Left forelimb (tissue), 1 donor: ENCODE results near the gene ATG16L1.

ENCODE experiments used
- DNase-seq: peaks from one replicate; pipeline ENCODE4 v3.0.0-alpha.2; 2018; ENCODE audit warnings: low spot score

ATG16L1 gene

DNA sequence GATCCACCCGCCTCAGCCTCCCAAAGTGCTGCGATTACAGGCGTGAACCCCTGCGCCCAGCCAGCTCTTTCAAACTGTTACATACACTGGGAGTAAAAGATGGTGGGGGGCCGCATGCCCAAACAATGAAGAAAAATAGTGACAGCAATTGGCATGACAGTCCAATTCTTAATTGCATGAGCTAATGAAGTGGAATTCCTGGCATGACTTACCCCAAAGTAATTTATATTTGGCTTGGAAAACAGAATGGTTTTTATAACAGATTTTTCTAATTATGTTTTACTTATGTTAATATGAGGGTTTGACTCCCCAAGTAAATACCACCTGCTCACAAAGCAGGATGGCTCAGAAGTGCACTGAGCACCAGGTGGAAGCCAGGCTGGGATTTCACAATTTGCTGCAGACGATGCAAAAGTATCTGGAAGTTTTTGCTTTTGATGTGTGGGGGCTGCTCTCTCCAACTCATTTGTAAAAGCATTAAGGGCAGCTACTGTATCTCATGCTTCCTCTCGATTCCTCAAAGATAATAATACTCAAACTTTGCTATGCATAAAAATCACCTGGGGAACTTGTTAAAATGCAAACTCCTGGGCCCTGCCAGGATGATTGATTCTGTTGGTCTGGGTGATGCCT lies 24.0 kb upstream of the ATG16L1 start:
- no peak for DNase-seq

DNA sequence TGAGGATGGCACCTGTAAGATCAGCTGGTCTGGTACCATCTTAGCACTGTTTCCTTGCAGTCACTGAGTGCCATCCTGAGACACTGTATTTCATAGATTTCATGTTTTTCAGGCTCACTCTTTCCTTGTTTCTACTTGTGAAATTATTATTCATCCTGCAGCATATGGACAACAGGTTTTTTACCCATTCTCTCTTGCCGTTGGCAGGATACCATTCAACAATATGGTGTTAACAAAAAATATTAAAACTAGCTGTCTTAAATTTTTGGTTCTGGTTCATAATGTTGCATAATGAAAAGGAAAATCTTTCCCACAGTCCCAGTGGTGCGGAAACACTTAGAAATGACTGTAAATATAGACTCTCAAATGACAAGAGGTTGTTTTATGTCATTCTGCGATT lies 23.1 kb upstream of the ATG16L1 start:
- DNase-seq, result no peak

DNA sequence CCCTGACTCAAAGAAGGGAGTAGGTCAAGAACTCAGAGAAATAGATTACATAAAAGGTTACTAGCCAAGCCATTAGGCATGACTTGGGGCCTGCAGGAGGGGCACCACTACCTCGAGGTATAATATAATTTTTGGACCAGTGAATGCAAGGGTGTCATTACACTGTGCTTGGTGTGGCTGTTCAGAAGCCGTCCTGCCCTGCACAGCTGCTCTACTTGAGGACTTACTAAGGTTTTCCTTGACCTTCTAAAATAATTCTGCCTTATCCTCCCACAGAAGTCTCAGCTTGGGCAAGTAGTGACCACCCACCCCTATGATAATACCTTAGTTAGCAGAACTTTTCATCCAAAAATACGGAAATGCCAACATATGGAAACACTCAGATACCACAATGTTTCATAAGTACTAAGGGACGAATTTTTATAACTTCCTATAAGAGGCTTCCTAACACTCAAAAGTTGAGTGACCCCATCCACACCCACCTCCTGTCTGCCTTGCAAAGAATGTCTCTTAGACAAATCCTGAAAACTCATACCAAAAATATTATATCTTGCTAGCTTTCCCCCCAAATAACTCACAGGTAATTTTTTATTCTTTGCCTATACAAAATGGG lies 17.7 kb upstream of the ATG16L1 start:
- DNase-seq, result no peak

DNA sequence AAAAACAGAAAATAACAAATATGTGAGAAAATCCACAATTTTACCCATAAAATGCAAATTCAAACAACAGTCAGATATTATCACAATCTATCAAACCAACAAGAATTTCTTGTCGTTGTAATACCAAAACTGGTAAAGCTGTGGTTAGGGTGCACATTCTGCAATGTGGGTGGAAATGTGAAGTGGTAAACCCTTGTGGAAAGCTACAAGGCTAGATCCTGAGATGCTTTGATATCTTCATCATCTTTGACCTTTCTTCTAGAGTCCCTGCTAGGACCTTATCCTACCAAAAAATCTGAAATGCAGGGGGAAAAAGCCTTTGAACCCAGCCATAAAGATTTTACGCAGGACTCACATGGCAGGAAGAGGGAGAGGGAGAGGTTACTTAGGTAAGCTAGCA lies 17.2 kb upstream of the ATG16L1 start:
- no peak for DNase-seq

DNA sequence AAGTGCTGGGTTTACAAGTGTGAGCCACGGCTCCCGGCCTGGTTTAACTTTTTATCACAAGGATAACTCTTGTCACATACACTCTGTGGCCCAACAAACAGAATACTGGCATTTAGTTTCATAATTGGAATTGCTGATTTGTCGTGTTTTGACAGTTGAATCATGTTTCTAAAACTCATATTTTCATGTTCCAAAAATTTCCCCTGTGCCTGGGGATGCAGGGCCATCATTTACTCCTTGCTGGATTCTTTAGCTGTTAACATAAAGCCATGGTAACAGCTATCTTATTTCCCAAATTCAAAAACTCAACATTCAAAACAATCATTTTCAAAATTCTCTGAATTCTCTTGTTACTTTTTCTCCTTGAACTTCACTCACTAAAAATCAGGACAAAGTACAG lies 16.5 kb upstream of the ATG16L1 start:
- DNase-seq, result no peak

DNA sequence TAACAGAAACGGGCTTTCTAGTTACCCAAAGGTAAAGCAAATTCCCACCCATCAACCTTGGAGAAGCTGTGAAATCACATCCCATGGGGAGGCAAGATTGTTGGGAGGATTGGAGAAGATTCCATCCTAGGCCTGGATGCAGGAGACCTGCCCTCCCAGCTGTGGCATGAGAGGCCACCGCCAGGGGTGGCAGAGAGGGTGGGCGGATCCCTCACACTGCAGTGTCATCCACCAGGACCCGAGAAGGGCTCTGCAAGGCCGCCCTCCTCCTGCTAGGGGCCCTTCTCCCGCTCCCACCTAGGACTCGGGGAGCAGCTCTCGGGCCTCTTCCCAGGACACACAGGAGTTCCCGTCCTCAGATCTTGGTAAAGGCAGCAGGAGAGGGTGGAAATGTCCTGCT lies 15.5 kb upstream of the ATG16L1 start:
- DNase-seq, result no peak

DNA sequence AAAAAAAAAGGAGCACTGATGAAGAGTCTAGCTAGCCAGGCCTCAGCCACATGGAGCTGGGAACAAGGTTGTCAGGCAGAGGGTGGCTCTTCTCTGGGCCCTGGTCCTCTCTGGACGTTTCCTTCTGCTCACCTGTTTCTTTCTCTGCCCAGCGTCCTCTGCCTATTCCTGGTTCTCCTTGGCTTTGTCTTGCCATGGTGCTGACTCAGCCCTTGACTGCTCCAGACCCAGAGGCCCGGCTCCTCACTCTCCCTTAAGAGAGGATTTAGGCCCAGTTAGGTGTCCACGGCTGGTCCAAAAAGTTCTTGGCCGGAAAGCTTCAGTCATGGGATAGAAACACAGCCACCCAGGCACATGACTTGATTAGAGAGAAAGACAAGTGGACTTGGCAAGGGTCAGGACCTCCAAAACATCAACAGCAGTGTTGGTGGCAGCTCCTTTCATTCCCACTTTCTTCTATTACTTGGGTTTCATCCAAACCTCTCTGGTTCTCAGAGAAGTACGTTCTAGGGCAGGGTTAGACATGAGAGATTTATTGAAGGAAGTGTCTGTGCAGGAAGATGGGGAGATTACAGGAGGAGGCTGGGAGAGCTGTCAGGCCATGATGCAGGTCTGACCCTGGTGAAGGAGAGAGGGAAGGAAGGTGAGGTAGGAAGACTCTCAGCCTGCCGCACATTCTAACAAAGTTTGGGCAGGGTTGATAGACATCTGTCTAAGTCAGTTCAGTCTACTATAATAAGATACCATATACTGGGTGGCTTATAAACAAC lies 14.5 kb upstream of the ATG16L1 start:
- no peak for DNase-seq

DNA sequence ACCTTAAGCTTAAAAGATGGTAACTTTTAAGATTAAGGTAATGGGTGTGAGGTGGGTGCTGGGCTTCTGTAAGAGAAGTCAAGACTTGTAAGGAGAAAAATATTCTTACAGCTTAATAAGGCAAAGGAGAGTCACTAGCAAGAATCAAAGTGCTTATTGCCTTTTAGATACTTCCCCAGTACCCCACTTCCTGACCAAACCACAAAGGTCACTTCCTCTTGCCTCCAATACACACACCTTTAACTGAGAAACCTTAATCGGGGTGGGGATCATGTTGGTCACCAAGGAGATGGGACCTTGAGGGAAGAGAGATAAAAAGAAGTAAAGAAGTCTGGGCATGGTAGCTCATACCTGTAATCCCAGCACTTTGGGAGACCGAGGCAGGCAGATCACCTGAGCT lies 10.6 kb upstream of the ATG16L1 start:
- no peak for DNase-seq

DNA sequence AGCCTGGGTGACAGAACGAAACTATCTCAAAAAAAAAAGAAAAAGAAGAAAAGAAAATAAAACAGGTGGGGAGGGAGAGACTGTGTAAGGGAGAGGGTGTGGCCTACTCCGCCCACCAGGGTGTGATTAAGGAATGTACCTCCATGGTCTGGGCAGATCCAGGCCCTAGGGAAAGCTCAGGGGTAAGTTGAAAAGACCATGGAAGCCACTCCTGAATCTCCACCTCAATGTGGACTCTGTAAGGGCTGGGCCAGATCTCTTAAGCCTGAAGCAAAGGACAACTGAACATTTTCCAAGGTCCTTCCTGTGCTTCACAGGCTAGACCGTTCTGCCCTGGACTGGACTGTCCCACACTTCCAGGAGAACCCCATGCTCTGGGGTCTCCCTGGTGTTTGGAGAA lies 9.7 kb upstream of the ATG16L1 start:
- no peak for DNase-seq

DNA sequence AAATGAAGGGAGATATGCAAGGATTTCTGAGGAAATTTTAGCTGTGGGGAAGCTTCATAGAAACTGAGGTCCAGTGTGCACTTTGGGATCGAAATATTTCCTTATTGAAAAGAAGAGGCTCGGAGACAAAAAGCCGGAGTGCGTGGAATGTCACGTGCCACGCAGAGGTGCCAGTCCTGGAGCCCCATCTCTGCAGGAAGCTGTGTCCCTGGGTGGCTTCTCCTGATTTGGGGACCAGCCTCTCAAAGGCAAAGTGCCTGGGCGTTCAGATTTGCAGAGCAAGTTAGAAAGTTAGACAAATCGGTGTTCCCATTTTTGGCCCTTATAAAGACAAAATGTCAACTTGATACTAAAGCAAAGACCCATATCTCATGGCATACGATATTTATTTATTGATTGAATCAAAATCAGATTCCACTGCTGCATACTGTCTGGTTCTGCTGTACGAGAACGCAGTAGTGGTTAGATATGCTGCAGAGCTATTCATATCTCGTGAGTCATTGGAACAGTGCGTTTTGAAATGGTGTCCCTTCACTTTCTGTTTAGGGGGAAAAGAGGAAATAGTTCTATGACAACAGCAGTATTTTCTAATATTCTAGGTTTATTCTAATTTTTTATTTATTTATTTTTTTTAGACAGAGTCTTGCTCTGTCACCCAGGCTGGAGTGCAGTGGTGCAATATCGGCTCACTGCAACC lies 9.1 kb upstream of the ATG16L1 start:
- DNase-seq, result no peak

DNA sequence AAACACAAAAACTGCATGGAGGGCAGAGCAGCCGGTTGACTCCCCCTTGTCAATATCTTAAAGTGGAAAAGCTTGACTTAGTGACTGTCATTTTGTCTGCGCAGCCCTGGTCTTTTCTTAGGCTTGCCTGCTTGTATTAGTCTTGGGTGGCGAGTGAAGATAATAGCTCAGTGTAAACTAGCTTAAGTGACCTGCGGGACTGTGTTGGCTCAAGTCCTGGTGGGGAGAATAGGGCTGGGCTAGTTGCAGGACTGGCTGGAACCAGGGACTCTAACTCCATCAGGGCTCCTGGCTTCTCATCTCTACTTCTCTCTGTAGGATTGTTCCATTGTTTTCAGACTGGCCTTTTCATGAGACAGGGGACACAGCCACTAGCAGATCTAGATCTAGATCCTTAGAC lies 8.1 kb upstream of the ATG16L1 start:
- no peak for DNase-seq

DNA sequence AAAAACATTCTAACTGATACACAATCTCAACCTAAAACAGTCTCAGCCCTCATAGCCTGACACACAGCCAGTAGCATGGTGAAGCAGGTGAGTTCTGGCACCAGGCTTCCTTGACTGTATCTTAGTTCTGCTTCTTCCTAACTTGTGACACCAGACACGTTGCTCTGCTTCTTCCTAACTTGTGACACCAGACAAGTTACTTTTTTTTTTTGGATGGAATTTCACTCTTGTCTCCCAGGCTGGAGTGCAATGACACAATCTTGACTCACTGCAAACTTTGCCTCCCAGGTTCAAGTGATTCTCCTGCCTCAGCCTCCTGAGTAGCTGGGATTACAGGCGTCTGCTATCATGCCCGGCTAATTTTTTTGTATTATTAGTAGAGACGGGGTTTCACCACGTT lies 6.7 kb upstream of the ATG16L1 start:
- no peak for DNase-seq

DNA sequence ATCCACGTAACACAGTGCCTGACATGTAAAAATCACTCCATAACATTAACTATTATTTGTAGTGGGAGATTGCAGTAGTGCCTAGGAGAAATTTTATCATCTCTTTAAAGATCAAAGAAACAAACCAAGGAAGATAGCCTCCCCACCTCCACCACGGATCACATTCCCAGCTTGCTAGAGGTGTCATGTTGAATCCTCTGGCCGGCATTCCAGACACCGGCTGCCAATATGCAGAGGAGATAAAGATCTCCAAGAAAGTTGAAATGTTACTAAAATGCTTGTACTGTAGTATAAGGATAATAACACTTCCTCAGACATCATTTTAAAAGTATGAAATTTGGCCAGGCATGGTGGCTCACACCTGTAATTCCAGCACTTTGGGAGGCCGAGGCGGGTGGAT lies 6.1 kb upstream of the ATG16L1 start:
- no peak for DNase-seq

DNA sequence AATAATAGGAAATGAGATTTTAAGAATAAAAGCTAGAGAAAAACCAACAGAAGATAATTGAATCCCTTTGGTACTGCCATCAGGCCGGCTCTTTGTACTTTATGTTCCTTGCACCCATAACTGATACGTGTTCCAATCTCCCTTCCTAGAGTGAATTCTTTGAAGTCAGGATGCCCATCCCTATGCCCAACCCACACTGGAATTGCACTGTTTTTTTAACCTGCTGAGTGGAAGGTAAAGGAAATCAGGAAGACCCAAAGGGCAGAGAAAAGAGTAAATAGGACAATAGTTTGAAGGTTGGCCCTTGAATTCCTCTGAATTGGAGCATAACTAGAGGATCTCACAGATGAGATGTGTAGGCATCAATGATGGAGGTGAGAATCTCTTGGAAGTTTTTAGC lies 4.4 kb upstream of the ATG16L1 start:
- DNase-seq, result no peak

DNA sequence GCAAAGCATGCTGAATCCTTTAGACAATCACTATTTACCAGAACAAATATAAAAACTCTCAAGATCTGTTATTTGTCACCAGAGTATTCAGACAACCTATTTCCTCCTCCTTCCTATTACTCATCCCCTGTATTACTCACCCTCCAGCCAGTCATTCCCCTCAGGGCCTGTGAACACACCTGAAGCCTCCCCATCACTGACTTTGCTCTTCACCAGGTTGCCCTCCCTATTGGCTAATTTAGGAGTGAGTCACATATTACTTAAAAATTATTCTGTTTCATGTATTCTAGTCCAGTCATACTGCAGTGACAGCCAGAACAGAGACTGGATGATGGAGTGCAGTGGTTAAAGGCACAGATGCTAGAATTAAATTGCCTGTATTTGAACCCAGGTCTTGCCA lies 3.7 kb upstream of the ATG16L1 start:
- DNase-seq, result no peak

DNA sequence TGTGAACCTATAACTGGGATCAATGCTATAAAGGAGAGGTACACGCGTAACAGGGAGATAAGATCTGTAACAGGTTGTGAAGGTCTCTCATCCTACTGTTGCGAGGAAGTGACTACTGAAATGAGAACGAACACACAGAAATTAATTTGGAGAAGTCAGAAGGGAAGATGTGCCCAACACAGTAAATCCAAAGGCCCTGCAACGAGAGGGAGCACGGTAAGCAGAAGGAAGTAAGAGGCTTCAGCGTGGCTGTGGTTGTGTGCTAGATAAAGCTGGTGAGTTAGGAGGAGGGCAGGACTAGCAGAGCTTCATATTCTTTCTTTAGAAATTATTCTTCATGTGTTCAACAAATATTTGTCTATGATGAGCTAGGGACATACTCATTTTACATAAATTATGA lies 2.5 kb upstream of the ATG16L1 start:
- no peak for DNase-seq

DNA sequence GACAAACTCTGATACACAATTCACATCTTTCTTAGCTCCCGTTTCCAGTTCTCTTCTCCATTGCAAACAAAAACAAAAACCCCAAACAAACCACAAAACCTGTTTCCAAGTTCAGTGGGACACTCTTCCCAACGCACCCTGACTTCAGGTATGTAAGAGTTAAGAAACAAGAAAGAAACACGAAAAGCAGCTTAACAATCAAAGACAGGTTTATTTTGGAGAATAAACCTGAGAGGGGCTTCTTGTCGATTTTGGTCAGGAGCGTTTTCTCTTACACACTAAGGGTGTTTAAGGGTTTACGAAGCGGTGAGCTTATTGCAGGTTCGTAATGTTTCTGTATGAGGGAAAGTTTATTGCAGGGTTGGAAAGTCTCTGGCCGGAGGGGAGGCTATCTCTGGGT lies 905 bp upstream of the ATG16L1 start:
- DNase-seq, result no peak

DNA sequence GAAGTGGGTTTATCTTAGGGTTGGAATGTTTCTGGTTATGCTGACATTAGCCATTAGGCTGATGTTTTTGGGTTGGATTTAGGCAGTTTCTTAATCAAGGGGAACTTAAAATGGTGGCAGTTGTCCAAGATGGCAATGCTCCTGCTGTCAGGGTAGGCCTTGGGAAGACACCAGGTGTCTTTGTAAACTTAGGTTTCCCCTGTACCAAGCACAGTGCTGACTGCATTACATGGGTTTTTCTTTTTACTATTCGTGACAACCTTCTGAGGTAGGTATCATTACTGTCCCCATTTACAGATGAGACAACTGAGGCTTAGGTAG lies 528 bp upstream of the ATG16L1 start:
- no peak for DNase-seq

DNA sequence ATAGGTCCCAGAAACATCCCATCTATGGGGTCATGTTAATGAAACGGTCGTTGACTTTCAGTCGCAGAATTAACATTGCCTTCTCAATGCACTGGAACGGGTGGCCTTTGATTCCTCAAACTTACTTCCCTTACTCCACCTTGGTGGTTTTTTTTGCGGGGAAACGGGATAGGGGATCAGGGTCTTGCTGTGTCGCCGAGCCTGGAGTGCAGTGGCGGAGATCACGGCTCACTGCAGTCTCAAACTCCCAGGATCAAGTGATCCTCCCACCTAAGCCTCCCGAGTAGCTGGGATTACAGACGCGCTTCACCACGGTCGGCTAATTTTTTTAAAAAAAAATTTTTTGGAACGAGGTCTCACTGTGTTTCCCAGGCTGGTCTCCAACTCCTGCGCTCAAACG lies 754 bp downstream of the ATG16L1 start:
- DNase-seq, result no peak

DNA sequence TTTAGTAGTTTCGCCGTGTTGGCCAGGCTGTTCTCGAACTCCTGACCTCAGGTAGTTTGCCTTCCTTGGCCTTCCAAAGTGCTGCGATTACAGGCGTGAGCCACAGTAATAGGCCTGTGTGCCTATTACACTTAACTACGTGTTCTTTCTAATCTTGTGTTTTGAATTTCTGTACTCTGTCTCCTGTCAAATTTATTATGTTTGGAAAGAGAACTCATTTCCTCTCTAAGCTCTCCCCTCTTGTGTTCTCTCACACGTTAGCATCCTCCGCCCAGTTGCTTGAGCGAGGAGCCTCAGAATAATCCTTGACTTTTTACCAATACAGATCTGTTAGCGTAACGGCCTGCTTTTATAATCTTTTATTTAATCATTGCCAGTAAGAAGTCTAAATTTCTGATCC lies 3.7 kb downstream of the ATG16L1 start:
- no peak for DNase-seq

DNA sequence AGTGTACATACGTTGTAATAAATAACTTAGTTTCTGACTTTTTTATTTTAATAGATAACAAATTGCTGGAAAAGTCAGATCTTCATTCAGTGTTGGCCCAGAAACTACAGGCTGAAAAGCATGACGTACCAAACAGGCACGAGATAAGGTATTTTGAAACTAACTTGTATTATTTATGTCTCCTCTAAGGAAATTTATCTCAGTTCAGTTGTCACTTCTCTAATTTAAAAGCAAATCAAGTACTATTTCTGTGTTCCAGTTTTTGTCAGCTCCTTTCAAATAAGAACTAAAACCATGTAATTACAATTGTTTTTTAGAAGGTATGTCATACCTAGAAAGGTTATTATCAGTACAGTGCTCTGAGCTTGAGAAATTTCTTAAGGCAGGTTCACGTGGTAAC lies 4.6 kb downstream of the ATG16L1 start:
- no peak for DNase-seq

DNA sequence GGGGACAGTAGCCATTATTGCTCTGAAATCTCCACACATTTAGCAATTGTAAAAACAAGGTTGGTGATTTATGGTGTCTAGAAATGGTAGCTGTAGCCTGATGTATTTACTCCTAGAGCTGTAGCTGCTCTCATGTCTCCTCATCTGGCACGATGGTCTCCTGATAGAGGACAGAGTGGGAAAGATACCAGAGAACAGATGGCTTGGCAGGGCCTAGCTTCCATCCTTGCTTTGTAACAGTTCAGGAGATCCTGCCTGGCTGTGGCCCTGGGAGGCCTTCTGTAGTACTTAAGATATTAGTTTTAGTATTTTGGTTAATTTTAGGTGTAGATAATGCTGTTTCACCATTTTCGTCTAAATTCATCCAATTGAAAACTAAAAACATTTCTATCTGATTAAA lies 6.7 kb downstream of the ATG16L1 start:
- DNase-seq, result no peak

DNA sequence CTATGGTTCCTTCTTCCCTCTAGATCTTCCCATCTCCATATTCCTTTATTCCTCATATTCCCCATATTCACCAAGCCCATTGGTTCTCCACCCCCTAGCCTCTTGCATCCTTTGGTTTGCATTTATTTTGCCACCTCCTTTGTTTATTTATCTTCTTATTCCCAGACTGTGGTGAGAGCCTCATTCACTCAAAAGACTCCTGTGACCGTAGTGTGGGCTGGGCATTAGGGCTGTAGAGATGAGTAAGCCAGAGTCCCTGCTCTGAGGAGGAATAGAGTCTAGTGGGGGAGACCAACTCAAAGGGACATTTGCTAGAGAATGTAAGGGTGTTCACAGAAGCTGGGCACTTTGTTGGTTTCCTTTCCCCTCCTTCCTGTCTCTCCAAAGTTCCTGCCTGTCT lies 8.3 kb downstream of the ATG16L1 start:
- DNase-seq, result no peak
